Skeletal muscle cell (primary cell): ENCODE measurements around the gene MDN1.
"Not testable (repeated sequence)": the region's sequence is repeated elsewhere in the genome, so short reads cannot be mapped to it uniquely, and the experiment has no call there.

ENCODE experiments used
- DNase-seq: peaks from one replicate; pipeline ENCODE4 v3.0.0-alpha.2; 2010; ENCODE audit warnings: low read depth
- H3K4me3 ChIP-seq: 2 replicates; pipeline ENCODE4 v1.5.1; 2011; ENCODE audit warnings: low read depth, mild to moderate bottlenecking, control low read depth, low read length, moderate library complexity

The MDN1 gene

GRCh38 chr6:89819336-89820130 lies at the start of gene MDN1:
TSS of gene MDN1 (minus strand) at chr6:89819794. CDS start at chr6:89819607, 187 bp downstream.
- H3K4me3 ChIP-seq = peak within 1 kb of the TSS; percentile 98
- DNase-seq = peak; percentile 74

GRCh38 chr6:89866024-89866678 lies 46.6 kb upstream of the MDN1 start:
- H3K4me3 ChIP-seq = no peak overlapping the region
- DNase-seq = no peak

- DNase-seq = no peak
- H3K4me3 ChIP-seq = no peak overlapping the region
These were observed 43.1 kb upstream of the MDN1 start for GRCh38 chr6:89862698-89863097.

GRCh38 chr6:89862273-89862672 lies 42.7 kb upstream of the MDN1 start:
- no peak overlapping the region for H3K4me3 ChIP-seq
- no peak for DNase-seq

- no peak for DNase-seq
- no peak overlapping the region for H3K4me3 ChIP-seq
These were observed 40.1 kb upstream of the MDN1 start for GRCh38 chr6:89859744-89860143.

GRCh38 chr6:89858041-89858440 lies 38.4 kb upstream of the MDN1 start:
- DNase-seq = no peak
- H3K4me3 ChIP-seq = no peak overlapping the region

GRCh38 chr6:89853068-89853467 lies 33.5 kb upstream of the MDN1 start:
- no peak overlapping the region for H3K4me3 ChIP-seq
- no peak for DNase-seq

GRCh38 chr6:89847513-89847912 lies 27.9 kb upstream of the MDN1 start:
- H3K4me3 ChIP-seq, DNase-seq: not testable (repeated sequence)

GRCh38 chr6:89843070-89843469 lies 23.5 kb upstream of the MDN1 start:
- DNase-seq = no peak
- no peak overlapping the region for H3K4me3 ChIP-seq

GRCh38 chr6:89842228-89842627 lies 22.6 kb upstream of the MDN1 start:
- DNase-seq = no peak
- H3K4me3 ChIP-seq = no peak overlapping the region

GRCh38 chr6:89840538-89840937 lies 20.9 kb upstream of the MDN1 start:
- no peak for DNase-seq
- no peak overlapping the region for H3K4me3 ChIP-seq

- H3K4me3 ChIP-seq = no peak overlapping the region
- DNase-seq = no peak
These were observed 17.1 kb upstream of the MDN1 start for GRCh38 chr6:89836639-89837222.

GRCh38 chr6:89834884-89835792 lies 15.5 kb upstream of the MDN1 start:
- no peak for DNase-seq
- no peak overlapping the region for H3K4me3 ChIP-seq

GRCh38 chr6:89830170-89830809 lies 10.7 kb upstream of the MDN1 start:
- DNase-seq = no peak
- H3K4me3 ChIP-seq = peak overlapping the region; percentile 92

GRCh38 chr6:89829472-89830169 lies 10.0 kb upstream of the MDN1 start, which contains the start of gene CASP8AP2:
TSS of gene CASP8AP2 (plus strand) at chr6:89829880.
- DNase-seq = peak; percentile 96
- peak within 1 kb of the TSS; percentile 92 for H3K4me3 ChIP-seq

- peak overlapping the region; percentile 92 for H3K4me3 ChIP-seq
These were observed 9.4 kb upstream of the MDN1 start for GRCh38 chr6:89828988-89829471.

GRCh38 chr6:89828475-89828987 lies 8.9 kb upstream of the MDN1 start:
- H3K4me3 ChIP-seq = peak overlapping the region; percentile 92
- DNase-seq = not testable (repeated sequence)

More at GRCh38 chr6:89828988-89829471, 9.4 kb upstream of the MDN1 start:
- DNase-seq = no peak

- DNase-seq = no peak
These were observed 6.5 kb upstream of the MDN1 start for GRCh38 chr6:89826029-89826528.

More at GRCh38 chr6:89826029-89826528, 6.5 kb upstream of the MDN1 start:
- H3K4me3 ChIP-seq = no peak overlapping the region
